GM23338 (cell line): Measurements from ENCODE around the gene MEP1A.

Experiments used
- CREB1 ChIP-seq: fragments of 250-450 bp; sonication (Bioruptor Pico); IDR thresholded peaks from 2 replicates; pipeline ENCODE4 v1.5.0; 2020; ENCODE audit warnings: low read depth, mild to moderate bottlenecking, moderate library complexity
- EZH2 ChIP-seq: fragments of 200-600 bp; sonication (generic); IDR thresholded peaks from one replicate; pipeline ENCODE4 v1.8.0; 2017; ENCODE audit warnings: antibody characterized with exemption, mild to moderate bottlenecking, low read depth; ENCODE audit not compliant: unreplicated experiment
- EZH2phosphoT487 ChIP-seq: fragments of 200-600 bp; sonication (generic); IDR thresholded peaks from one replicate; pipeline ENCODE4 v1.8.1; 2018; ENCODE audit warnings: antibody characterized with exemption; ENCODE audit not compliant: unreplicated experiment
- JUNB ChIP-seq: IDR thresholded peaks from one replicate; pipeline ENCODE4 v1.6.1; 2016; ENCODE audit warnings: antibody characterized with exemption; ENCODE audit not compliant: unreplicated experiment
- NANOG ChIP-seq: IDR thresholded peaks from 2 replicates; pipeline ENCODE4 v1.6.1; 2016; ENCODE audit warnings: antibody characterized with exemption, borderline replicate concordance
- POLR2AphosphoS5 ChIP-seq: IDR thresholded peaks from 2 replicates; pipeline ENCODE4 v1.6.1; 2016; ENCODE audit warnings: antibody characterized with exemption, low read depth
- REST ChIP-seq: IDR thresholded peaks from one replicate; pipeline ENCODE4 v1.6.1; 2018; ENCODE audit warnings: antibody characterized with exemption; ENCODE audit not compliant: unreplicated experiment
- STAT1 ChIP-seq: IDR thresholded peaks from one replicate; pipeline ENCODE4 v1.6.1; 2016; ENCODE audit warnings: antibody characterized with exemption; ENCODE audit not compliant: unreplicated experiment
- ZNF114 ChIP-seq: fragments of 250-450 bp; sonication (Bioruptor Pico); IDR thresholded peaks from 2 replicates; pipeline ENCODE4 v1.5.0; 2020; ENCODE audit warnings: mild to moderate bottlenecking, moderate library complexity
- TF ChIP-seq, protein P1 (sequence below), 2 experiments: fragments of 200-600 bp in 1 of 2; sonication (generic) in 1 of 2; conservative IDR thresholded peaks; 2 replicates each; pipeline versions ENCODE4 v1.5.1 to v1.6.1; 2016 to 2017; ENCODE audit warnings: antibody characterized with exemption in 2 of 2, low read depth in 2 of 2, mild to moderate bottlenecking in 2 of 2, moderate library complexity in 1 of 2
- TF ChIP-seq, protein P2 (sequence below): fragments of 250-450 bp; sonication (Bioruptor Pico); IDR thresholded peaks from 2 replicates; pipeline ENCODE4 v1.5.0; 2020; ENCODE audit warnings: mild to moderate bottlenecking, moderate library complexity

- TF ChIP-seq EZH2 (no peak), JUNB (no peak), EZH2phosphoT487 (no peak), NANOG (no peak), REST (no peak), POLR2AphosphoS5 (no peak), CREB1 (CRISPR knock-in tag) (no peak), STAT1 (no peak), ZNF114 (CRISPR knock-in tag) (no peak)
- TF ChIP-seq, protein P1, sequence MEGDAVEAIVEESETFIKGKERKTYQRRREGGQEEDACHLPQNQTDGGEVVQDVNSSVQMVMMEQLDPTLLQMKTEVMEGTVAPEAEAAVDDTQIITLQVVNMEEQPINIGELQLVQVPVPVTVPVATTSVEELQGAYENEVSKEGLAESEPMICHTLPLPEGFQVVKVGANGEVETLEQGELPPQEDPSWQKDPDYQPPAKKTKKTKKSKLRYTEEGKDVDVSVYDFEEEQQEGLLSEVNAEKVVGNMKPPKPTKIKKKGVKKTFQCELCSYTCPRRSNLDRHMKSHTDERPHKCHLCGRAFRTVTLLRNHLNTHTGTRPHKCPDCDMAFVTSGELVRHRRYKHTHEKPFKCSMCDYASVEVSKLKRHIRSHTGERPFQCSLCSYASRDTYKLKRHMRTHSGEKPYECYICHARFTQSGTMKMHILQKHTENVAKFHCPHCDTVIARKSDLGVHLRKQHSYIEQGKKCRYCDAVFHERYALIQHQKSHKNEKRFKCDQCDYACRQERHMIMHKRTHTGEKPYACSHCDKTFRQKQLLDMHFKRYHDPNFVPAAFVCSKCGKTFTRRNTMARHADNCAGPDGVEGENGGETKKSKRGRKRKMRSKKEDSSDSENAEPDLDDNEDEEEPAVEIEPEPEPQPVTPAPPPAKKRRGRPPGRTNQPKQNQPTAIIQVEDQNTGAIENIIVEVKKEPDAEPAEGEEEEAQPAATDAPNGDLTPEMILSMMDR (conservative IDR thresholded peaks at IDR 0.05; ENCODE audit: low read depth in 2 of 2) = no peak
- TF ChIP-seq, protein P2, sequence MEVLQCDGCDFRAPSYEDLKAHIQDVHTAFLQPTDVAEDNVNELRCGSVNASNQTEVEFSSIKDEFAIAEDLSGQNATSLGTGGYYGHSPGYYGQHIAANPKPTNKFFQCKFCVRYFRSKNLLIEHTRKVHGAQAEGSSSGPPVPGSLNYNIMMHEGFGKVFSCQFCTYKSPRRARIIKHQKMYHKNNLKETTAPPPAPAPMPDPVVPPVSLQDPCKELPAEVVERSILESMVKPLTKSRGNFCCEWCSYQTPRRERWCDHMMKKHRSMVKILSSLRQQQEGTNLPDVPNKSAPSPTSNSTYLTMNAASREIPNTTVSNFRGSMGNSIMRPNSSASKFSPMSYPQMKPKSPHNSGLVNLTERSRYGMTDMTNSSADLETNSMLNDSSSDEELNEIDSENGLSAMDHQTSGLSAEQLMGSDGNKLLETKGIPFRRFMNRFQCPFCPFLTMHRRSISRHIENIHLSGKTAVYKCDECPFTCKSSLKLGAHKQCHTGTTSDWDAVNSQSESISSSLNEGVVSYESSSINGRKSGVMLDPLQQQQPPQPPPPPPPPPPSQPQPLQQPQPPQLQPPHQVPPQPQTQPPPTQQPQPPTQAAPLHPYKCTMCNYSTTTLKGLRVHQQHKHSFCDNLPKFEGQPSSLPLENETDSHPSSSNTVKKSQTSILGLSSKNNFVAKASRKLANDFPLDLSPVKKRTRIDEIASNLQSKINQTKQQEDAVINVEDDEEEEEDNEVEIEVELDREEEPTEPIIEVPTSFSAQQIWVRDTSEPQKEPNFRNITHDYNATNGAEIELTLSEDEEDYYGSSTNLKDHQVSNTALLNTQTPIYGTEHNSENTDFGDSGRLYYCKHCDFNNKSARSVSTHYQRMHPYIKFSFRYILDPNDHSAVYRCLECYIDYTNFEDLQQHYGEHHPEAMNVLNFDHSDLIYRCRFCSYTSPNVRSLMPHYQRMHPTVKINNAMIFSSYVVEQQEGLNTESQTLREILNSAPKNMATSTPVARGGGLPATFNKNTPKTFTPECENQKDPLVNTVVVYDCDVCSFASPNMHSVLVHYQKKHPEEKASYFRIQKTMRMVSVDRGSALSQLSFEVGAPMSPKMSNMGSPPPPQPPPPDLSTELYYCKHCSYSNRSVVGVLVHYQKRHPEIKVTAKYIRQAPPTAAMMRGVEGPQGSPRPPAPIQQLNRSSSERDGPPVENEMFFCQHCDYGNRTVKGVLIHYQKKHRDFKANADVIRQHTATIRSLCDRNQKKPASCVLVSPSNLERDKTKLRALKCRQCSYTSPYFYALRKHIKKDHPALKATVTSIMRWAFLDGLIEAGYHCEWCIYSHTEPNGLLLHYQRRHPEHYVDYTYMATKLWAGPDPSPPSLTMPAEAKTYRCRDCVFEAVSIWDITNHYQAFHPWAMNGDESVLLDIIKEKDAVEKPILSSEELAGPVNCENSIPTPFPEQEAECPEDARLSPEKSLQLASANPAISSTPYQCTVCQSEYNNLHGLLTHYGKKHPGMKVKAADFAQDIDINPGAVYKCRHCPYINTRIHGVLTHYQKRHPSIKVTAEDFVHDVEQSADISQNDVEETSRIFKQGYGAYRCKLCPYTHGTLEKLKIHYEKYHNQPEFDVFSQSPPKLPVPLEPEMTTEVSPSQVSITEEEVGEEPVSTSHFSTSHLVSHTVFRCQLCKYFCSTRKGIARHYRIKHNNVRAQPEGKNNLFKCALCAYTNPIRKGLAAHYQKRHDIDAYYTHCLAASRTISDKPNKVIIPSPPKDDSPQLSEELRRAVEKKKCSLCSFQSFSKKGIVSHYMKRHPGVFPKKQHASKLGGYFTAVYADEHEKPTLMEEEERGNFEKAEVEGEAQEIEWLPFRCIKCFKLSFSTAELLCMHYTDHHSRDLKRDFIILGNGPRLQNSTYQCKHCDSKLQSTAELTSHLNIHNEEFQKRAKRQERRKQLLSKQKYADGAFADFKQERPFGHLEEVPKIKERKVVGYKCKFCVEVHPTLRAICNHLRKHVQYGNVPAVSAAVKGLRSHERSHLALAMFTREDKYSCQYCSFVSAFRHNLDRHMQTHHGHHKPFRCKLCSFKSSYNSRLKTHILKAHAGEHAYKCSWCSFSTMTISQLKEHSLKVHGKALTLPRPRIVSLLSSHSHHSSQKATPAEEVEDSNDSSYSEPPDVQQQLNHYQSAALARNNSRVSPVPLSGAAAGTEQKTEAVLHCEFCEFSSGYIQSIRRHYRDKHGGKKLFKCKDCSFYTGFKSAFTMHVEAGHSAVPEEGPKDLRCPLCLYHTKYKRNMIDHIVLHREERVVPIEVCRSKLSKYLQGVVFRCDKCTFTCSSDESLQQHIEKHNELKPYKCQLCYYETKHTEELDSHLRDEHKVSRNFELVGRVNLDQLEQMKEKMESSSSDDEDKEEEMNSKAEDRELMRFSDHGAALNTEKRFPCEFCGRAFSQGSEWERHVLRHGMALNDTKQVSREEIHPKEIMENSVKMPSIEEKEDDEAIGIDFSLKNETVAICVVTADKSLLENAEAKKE (CRISPR knock-in tag) = no peak
Measured at GRCh38 chr6:46757214-46757596, 36.0 kb upstream of the MEP1A start.
